ENCODE results near the gene FLNB. TPM values are rescaled to one million over a fixed set of nuclear protein-coding genes. Genes with fewer than 3 reads are reported as not detected.
A peak's percentile ranks its signal among the peaks of the same experiment; 100 is the strongest.

Gene FLNB
- total RNA-seq, 1 donor from 2014 or later = 34.8 TPM

- Histone ChIP-seq H3K9me3 (replicated peaks) (no peaks in the 10 kb centered on the region), H3K4me3 (no peak overlapping the region), H3K36me3 (no peaks in the 10 kb centered on the region), H3K27ac (replicated peaks) (no peak overlapping the region), H3K4me1 (peaks cover 30% of the 10 kb centered on the region), H3K27me3 (ENCODE audit: low read depth) (no peaks in the 10 kb centered on the region)
- DNase-seq = no peak
- no peak for TF ChIP-seq CTCF (IDR thresholded peaks at IDR 0.05; ENCODE audit: borderline replicate concordance)
- intact Hi-C loops (cut with micrococcal nuclease) = no loop called here
Observed at GRCh38 chr3:58215317-58216025, 207.2 kb downstream of the FLNB start.

GRCh38 chr3:58216496-58217195 lies 208.4 kb downstream of the FLNB start:
- H3K36me3 ChIP-seq = no peaks in the 10 kb centered on the region
- peak overlapping the region; percentile 71 for H3K27ac ChIP-seq (replicated peaks)
- peaks cover 26% of the 10 kb centered on the region for H3K4me1 ChIP-seq
- DNase-seq = no peak
- TF ChIP-seq CTCF (IDR thresholded peaks at IDR 0.05; ENCODE audit: borderline replicate concordance) = no peak
- H3K27me3 ChIP-seq (ENCODE audit: low read depth) = no peaks in the 10 kb centered on the region
- intact Hi-C loops (cut with micrococcal nuclease) = no loop called here
- no peaks in the 10 kb centered on the region for H3K9me3 ChIP-seq (replicated peaks)
- H3K4me3 ChIP-seq = no peak overlapping the region

GRCh38 chr3:58217209-58217811 lies 209.1 kb downstream of the FLNB start:
- Histone ChIP-seq H3K9me3 (replicated peaks) (no peaks in the 10 kb centered on the region), H3K27ac (replicated peaks) (peak overlapping the region; percentile 71)
- intact Hi-C loops (cut with micrococcal nuclease) = no loop called here

GRCh38 chr3:58218904-58219303 lies 210.7 kb downstream of the FLNB start:
- intact Hi-C loops (cut with micrococcal nuclease) = no loop called here
- Histone ChIP-seq H3K27ac (replicated peaks) (no peak overlapping the region), H3K27me3 (ENCODE audit: low read depth) (no peaks in the 10 kb centered on the region), H3K36me3 (no peaks in the 10 kb centered on the region), H3K4me1 (peaks cover 26% of the 10 kb centered on the region), H3K4me3 (no peak overlapping the region), H3K9me3 (replicated peaks) (no peaks in the 10 kb centered on the region)
- DNase-seq = no peak
- no peak for TF ChIP-seq CTCF (IDR thresholded peaks at IDR 0.05; ENCODE audit: borderline replicate concordance)

More at GRCh38 chr3:58217209-58217811, 209.1 kb downstream of the FLNB start:
- peak overlapping the region; percentile 17 for H3K4me3 ChIP-seq
- no peaks in the 10 kb centered on the region for H3K36me3 ChIP-seq
- peak; percentile 76 for TF ChIP-seq CTCF (IDR thresholded peaks at IDR 0.05; ENCODE audit: borderline replicate concordance)
- H3K27me3 ChIP-seq (ENCODE audit: low read depth) = no peaks in the 10 kb centered on the region
- peak; percentile 66 for DNase-seq
- peaks cover 26% of the 10 kb centered on the region for H3K4me1 ChIP-seq

Other genes with a start within 250 kb of the FLNB start
- gene DNASE1L3, start 202.6 kb downstream of the FLNB start, total RNA-seq = 4.5 TPM
- 7.2 TPM for gene ABHD6, start 229.4 kb downstream of the FLNB start, total RNA-seq

Measured in left ventricle myocardium inferior (tissue), 1 donor.